Measurements from ENCODE around the gene GNAT1. TPM values are rescaled to one million over a fixed set of nuclear protein-coding genes. Genes with fewer than 3 reads are reported as not detected.

The GNAT1 gene
- total RNA-seq, 4 donors from 2014 or later, result not detected

- 80% methylated on average over 1 of the region's 21 CpGs; no CpG with 5 or more reads in 1 of the 2 donors for WGBS, 2 donors (ENCODE audit: low coverage in 1 of 2)
- TF ChIP-seq CTCF (IDR thresholded peaks at IDR 0.05) (no peak), POLR2A (IDR thresholded peaks at IDR 0.05) (no peak), POLR2AphosphoS5 (IDR thresholded peaks at IDR 0.05) (no peak), EP300 (IDR thresholded peaks at IDR 0.05) (no peak)
- H3K4me1 ChIP-seq, result peaks cover 0 to 48% (median 9%) of the 10 kb centered on the region in 3 donors
- no peaks in the 10 kb centered on the region for H3K27me3 ChIP-seq
- H3K9me3 ChIP-seq, result no peaks in the 10 kb centered on the region
- no peak overlapping the region for H3K4me3 ChIP-seq
- ATAC-seq, result no peak
- H3K36me3 ChIP-seq, result peaks cover 0 to 33% of the 10 kb centered on the region in 2 donors
- H3K27ac ChIP-seq, result peak overlapping the region in 1 of 4 donors; percentile 43
Measured at GRCh38 chr3:50171540-50172301, 19.7 kb upstream of the GNAT1 start.

GRCh38 chr3:50172626-50173220 lies 18.7 kb upstream of the GNAT1 start:
- Histone ChIP-seq H3K36me3 (peaks cover 0 to 33% of the 10 kb centered on the region in 2 donors), H3K4me1 (peaks cover 0 to 38% (median 2%) of the 10 kb centered on the region in 3 donors), H3K27ac (no peak overlapping the region), H3K27me3 (no peaks in the 10 kb centered on the region), H3K9me3 (no peaks in the 10 kb centered on the region), H3K4me3 (no peak overlapping the region)
- no peak for TF ChIP-seq EP300 (IDR thresholded peaks at IDR 0.05)
- no peak for TF ChIP-seq POLR2AphosphoS5 (IDR thresholded peaks at IDR 0.05)
- no peak for TF ChIP-seq POLR2A (IDR thresholded peaks at IDR 0.05)
- no peak for TF ChIP-seq CTCF (IDR thresholded peaks at IDR 0.05)
- 0 to 100% methylated on average over 1 to 2 of the region's 8 CpGs for WGBS, 2 donors (ENCODE audit: low coverage in 1 of 2)
- ATAC-seq, result no peak

DNA sequence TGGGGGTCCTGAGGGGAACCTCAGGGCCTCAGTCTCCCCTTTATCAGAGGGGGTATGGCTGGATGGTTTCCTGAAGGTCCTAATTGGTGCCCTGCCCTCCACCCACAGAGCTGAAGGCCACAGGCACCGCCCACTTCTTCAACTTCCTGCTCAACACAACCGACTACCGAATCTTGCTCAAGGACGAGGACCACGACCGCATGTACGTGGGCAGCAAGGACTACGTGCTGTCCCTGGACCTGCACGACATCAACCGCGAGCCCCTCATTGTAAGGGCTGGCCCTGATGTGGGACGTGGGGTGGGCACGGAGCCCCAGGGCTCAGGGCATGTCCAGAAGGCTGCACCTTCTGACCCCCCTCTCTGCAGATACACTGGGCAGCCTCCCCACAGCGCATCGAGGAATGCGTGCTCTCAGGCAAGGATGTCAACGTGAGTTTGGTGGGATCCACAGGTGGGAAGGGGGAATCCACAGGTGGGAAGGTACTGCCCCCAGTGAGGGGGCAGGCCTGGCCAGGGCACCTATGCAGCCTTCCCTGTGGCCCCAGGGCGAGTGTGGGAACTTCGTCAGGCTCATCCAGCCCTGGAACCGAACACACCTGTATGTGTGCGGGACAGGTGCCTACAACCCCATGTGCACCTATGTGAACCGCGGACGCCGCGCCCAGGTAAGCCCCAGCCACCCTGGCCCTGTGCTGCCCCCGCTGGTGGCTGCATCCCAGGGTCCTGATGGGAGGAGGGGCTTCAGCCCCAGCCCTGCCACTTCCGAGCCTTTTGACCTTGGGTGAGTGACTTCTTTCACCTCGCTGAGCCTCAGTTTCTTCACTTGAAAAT lies 17.5 kb upstream of the GNAT1 start:
- Histone ChIP-seq H3K4me1 (peaks cover 0 to 26% (median 2%) of the 10 kb centered on the region in 3 donors), H3K27ac (no peak overlapping the region), H3K9me3 (no peaks in the 10 kb centered on the region), H3K27me3 (no peaks in the 10 kb centered on the region), H3K36me3 (peaks cover 0 to 33% of the 10 kb centered on the region in 2 donors), H3K4me3 (no peak overlapping the region)
- no CpG with 5 or more reads among the region's 29 CpGs for WGBS, 2 donors (ENCODE audit: low coverage in 1 of 2)
- no peak for ATAC-seq
- no peak for TF ChIP-seq POLR2AphosphoS5 (IDR thresholded peaks at IDR 0.05)
- no peak for TF ChIP-seq EP300 (IDR thresholded peaks at IDR 0.05)
- no peak for TF ChIP-seq CTCF (IDR thresholded peaks at IDR 0.05)
- no peak for TF ChIP-seq POLR2A (IDR thresholded peaks at IDR 0.05)

- no peak for ATAC-seq
- no CpG with 5 or more reads among the region's 7 CpGs for WGBS, 2 donors (ENCODE audit: low coverage in 1 of 2)
- TF ChIP-seq POLR2A (IDR thresholded peaks at IDR 0.05) (no peak), POLR2AphosphoS5 (IDR thresholded peaks at IDR 0.05) (no peak), CTCF (IDR thresholded peaks at IDR 0.05) (no peak), EP300 (IDR thresholded peaks at IDR 0.05) (no peak)
- Histone ChIP-seq H3K4me3 (no peak overlapping the region), H3K27ac (no peak overlapping the region), H3K9me3 (no peaks in the 10 kb centered on the region), H3K4me1 (peaks cover 0 to 20% (median 2%) of the 10 kb centered on the region in 3 donors), H3K27me3 (no peaks in the 10 kb centered on the region), H3K36me3 (peaks cover 0 to 33% of the 10 kb centered on the region in 2 donors)
Measured at GRCh38 chr3:50174517-50174895, 16.9 kb upstream of the GNAT1 start.
